Measurements from ENCODE around the gene IQGAP3.

The IQGAP3 gene

GRCh38 chr1:156494309-156494895 lies 78.0 kb downstream of the IQGAP3 start:
- no peak for DNase-seq

GRCh38 chr1:156493742-156494141 lies 78.6 kb downstream of the IQGAP3 start:
- DNase-seq = no peak

GRCh38 chr1:156493154-156493631 lies 79.2 kb downstream of the IQGAP3 start:
- no peak for DNase-seq

GRCh38 chr1:156492591-156493080 lies 79.7 kb downstream of the IQGAP3 start:
- no peak for DNase-seq

GRCh38 chr1:156492013-156492590 lies 80.3 kb downstream of the IQGAP3 start:
- no peak for DNase-seq

GRCh38 chr1:156491151-156491949 lies 81.0 kb downstream of the IQGAP3 start:
- no peak for DNase-seq

- DNase-seq = no peak
These were observed 81.8 kb downstream of the IQGAP3 start for GRCh38 chr1:156490401-156491032.

GRCh38 chr1:156489935-156490293 lies 82.5 kb downstream of the IQGAP3 start:
- no peak for DNase-seq

- peak; percentile 32 for DNase-seq
These were observed 83.0 kb downstream of the IQGAP3 start for GRCh38 chr1:156489166-156489934.

GRCh38 chr1:156488566-156489165 lies 83.7 kb downstream of the IQGAP3 start:
- DNase-seq = peak; percentile 44

- DNase-seq = peak; percentile 47
These were observed 84.5 kb downstream of the IQGAP3 start for GRCh38 chr1:156487862-156488261.

GRCh38 chr1:156486421-156487344 lies 85.7 kb downstream of the IQGAP3 start:
- DNase-seq = no peak

GRCh38 chr1:156485984-156486383 lies 86.4 kb downstream of the IQGAP3 start:
- no peak for DNase-seq

- no peak for DNase-seq
These were observed 87.8 kb downstream of the IQGAP3 start for GRCh38 chr1:156484480-156485058.

GRCh38 chr1:156483397-156483796 lies 89.0 kb downstream of the IQGAP3 start:
- DNase-seq = no peak

GRCh38 chr1:156482276-156482675 lies 90.1 kb downstream of the IQGAP3 start:
- DNase-seq = no peak

- peak; percentile 43 for DNase-seq
These were observed 90.8 kb downstream of the IQGAP3 start for GRCh38 chr1:156481527-156481926.

GRCh38 chr1:156480411-156481192 lies 91.8 kb downstream of the IQGAP3 start:
- peak; percentile 74 for DNase-seq

GRCh38 chr1:156480016-156480370 lies 92.4 kb downstream of the IQGAP3 start:
- DNase-seq = no peak

All from stimulated activated CD4-positive, alpha-beta T cell treated with anti-CD3 and anti-CD28 coated beads, Interleukin-1b, Interleukin-23, amount 100 ng/mL, for 48 hours (primary cell).